Placental pericyte (primary cell): ENCODE data around the gene CLCN4. TPM values are rescaled to one million over a fixed set of nuclear protein-coding genes. Genes with fewer than 3 reads are reported as not detected.

Experiments
- total RNA-seq: library from RNA; depleted of rRNA; stranded (reverse); fragments of >200 nt; gene quantifications from 2 replicates; pipeline ENCODE4 v1.2.3, GENCODE V29; 2012

The CLCN4 gene
- 5.0 and 7.2 TPM in 2 replicates for total RNA-seq

GRCh38 chrX:10156199-10157031 lies at the start of gene CLCN4:
CLCN4 (plus strand) TSS chrX:10156975; CDS start chrX:10185033, 28,058 bp downstream.

Other genes with a start within 250 kb of the CLCN4 start
- not detected in 2 replicates for gene CLDN34, start 189.6 kb upstream of the CLCN4 start, total RNA-seq